Left renal cortex interstitium (tissue), 4 donors: ENCODE measurements around the gene SOX6. TPM values are rescaled to one million over a fixed set of nuclear protein-coding genes. Genes with fewer than 3 reads are reported as not detected.

Source experiments
- DNase-seq, 4 donors: peaks; one replicate each; pipeline ENCODE4 v3.0.0-alpha.2; 2013; ENCODE audit warnings: low read depth in 4 of 4, low spot score in 2 of 4, missing footprints in 1 of 4
- polyA plus RNA-seq, 4 donors: library from polyadenylated mRNA; unstranded; fragments of 120-200 nt; gene quantifications; one replicate each; pipeline ENCODE4 v1.2.1, GENCODE V29; 2013; ENCODE audit not compliant: insufficient read length in 4 of 4

SOX6 gene
- polyA plus RNA-seq, 4 donors, result 17.2 to 23.3 (median 21.4) TPM

DNA sequence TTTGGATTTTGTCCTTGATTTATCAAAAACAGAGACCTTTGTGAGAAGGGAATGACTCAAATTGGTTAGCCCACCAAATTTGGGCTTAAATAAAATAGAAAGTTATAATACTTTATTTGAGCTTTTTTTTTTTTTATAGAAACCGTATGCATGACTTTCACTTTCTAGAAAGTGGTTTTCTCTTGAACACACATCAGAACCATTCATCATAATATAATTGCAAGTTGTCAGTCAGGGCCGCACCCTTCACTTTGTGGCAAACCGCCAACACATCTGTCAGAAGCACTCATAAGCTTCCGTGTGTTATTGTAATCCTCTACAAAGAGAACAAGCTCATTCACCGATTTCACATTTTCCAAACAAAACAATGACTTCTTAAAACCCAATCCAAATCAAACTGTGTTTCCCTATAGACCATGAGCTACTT, 76.1 kb downstream of the SOX6 start:
- no peak for DNase-seq

DNA sequence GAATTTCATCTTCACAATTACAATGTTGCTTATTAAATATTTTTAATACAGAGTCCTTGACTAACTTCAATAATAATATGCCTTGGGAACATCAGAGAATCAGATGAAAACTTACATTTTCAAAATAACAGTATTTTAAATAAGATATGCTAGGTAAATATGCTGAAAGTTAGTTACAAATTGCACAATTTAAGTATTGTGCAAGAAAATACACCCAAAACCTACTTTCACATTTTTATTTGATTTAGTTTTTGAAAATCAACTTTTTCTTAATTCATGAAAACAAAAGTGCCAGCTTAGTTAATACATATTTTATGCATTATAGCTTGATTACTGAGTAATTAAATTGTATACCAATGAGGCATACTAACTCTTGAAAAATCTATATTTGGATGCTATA, 76.8 kb downstream of the SOX6 start:
- DNase-seq, result no peak

GRCh38 chr11:16278979-16279378, 77.4 kb downstream of the SOX6 start:
- no peak for DNase-seq

DNA sequence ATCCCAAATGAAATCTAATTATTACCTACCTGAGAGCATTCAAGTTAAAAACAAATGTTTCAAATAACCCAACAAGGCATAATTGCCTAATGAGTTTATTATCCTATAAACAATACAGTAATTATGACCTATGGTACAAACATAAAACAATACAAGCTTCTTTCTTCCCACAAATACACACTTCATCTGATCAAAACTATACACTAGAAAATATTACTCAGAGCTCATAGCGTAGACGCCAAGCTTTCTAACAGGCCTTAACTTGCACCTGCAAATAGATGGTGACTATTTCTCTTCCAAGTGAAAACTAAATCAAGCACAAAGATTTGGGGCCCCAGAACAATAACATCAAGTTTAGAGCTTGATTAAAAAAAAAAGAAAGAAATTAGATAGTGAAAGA, 78.1 kb downstream of the SOX6 start:
- no peak for DNase-seq

- DNase-seq, result no peak
Measured at GRCh38 chr11:16276251-16276650, 80.1 kb downstream of the SOX6 start.

DNA sequence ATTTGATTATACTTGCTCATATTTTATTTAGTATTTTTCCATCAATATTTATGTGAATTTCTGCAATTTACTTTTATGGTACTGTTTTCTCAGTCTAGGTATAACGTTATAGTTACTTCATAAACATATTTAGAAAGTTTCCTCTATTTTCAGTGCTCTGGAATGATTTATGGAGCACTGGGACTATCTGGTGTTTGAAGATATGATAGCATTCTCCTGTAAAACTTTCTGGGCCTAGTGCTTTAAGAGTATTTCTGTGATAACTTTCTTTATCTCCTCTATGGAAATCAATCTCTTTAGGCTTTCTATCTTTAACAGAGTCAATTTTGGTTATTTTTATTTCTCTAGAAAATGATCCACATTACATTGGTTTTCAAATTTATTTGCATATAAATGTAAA, 85.1 kb downstream of the SOX6 start:
- DNase-seq, result no peak

- no peak for DNase-seq
Measured at GRCh38 chr11:16266021-16266420, 90.3 kb downstream of the SOX6 start.

- DNase-seq, result no peak
Measured at GRCh38 chr11:16265022-16265421, 91.3 kb downstream of the SOX6 start.

GRCh38 chr11:16262645-16262955, 93.7 kb downstream of the SOX6 start:
- DNase-seq, result no peak

- DNase-seq, result no peak
Measured at GRCh38 chr11:16261836-16262644, 94.3 kb downstream of the SOX6 start.

- no peak for DNase-seq
Measured at GRCh38 chr11:16252373-16252772, 104.0 kb downstream of the SOX6 start.

DNA sequence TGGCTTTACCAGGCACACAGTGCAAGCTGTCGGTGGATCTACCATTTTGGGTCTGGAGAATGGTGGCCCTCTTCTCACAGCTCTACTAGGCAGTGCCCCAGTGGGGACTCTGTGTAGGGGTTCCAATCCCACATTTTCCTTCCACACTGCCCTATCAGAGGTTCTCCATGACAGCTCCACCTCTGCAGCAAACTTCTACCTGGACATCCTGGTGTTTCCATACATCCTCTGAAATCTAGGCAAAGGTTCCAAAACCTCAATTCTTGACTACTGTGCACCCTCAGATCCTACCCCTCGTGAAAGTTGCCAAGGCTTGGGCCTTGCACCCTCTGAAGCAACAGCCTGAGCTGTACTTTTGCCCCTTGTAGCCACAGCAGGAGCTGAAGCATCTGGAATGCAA, 108.1 kb downstream of the SOX6 start:
- no peak for DNase-seq

- no peak for DNase-seq
Measured at GRCh38 chr11:16242806-16243205, 113.5 kb downstream of the SOX6 start.

GRCh38 chr11:16240687-16241086, 115.7 kb downstream of the SOX6 start:
- DNase-seq, result no peak

DNA sequence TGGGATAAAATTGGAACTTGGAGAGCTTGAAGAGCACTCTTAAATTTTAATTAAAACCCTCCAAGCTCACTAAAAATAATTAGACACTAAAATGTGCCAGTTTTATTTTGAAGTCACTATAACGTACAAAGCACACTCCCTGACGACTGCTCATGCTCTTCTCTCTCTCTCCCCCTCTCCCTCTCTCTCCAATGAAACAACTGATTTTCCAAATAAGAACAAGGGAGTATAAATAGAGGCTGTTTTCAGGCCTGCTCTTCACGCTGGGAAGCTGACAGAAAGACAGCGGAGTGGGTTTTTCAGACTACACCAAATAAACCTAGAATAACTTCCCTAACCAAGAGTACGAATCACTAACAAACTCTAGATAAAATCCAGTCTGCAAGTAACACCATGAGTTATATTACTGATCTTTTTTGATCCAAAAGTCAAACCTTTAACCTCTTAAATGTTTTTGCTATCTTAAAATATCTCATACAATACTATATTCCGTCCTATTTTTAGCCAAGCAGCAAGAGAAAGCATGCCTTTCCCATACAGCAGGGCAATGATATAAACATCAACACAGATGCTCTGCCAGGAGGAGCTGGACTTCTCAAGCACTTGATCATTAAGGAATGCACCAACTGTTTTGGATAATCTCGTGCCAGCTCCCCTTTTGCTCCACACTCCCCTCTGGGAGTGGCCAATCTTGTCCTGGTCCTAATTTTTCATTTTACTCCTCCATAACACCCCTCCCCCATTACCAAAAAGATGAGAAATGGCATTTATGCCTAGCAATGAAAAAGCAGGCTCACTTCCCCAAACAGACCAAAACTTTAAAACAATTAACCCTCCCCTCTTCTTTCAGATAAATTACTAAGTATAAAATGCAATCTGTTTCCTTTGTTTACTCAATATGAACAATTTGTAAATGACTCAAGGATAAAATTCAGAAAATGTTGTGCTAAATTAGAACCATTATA, 116.9 kb downstream of the SOX6 start:
- no peak for DNase-seq

- DNase-seq, result peak in 1 of 4 donors; percentile 6
Measured at GRCh38 chr11:16226245-16226644, 130.1 kb downstream of the SOX6 start.

DNA sequence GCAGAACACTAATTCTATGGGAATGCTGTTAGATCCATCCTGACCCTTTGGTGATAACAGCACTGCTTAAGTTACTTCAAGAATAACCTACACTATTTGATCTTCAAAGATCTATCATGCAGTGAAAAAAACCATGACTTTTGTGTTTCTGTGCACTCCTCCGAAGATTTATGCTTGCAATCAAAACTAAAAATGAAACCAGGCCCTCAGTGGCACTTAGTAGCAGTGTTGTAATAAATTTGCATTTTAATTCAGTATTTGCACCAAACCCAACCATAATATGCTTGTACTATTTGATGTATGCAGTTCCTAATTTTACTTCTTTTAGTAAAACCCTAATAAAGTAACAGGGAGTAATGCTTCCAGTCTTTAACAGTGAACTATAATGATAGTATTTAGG, 130.7 kb downstream of the SOX6 start:
- DNase-seq, result no peak

GRCh38 chr11:16223558-16223957, 132.8 kb downstream of the SOX6 start:
- no peak for DNase-seq

GRCh38 chr11:16217631-16218030, 138.7 kb downstream of the SOX6 start:
- no peak for DNase-seq

DNA sequence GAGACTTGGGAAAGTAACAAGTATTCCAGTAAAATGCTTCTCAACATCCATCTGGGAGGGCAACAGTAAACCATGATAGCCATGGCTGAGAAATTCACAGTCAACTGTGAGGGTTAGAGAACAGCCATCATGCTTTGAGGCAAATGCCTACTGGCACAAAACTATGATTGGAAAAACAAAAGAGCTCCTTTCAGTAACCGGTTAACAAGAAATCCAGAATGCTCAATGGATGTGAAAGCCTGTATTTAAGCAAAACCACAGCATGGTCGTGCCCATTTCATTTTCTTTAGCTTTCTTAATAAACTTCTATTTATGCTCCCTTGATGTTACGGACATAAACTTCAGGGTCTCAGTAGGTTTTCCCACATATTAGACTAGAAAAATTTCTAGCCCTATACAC, 139.5 kb downstream of the SOX6 start:
- no peak for DNase-seq

GRCh38 chr11:16215352-16215751, 141.0 kb downstream of the SOX6 start:
- no peak for DNase-seq

GRCh38 chr11:16211407-16211806, 144.9 kb downstream of the SOX6 start:
- DNase-seq, result no peak
